H1 (cell line): Measurements from ENCODE around the gene LRIT2.

Experiments
- KDM1A ChIP-seq: fragments of 200-600, 300-600 bp; sonication (generic); IDR thresholded peaks from 2 replicates; pipeline ENCODE4 v1.7.1; 2016; ENCODE audit warnings: mild to moderate bottlenecking, low read length, borderline replicate concordance
- POLR2AphosphoS5 ChIP-seq: IDR thresholded peaks from 2 replicates; pipeline ENCODE4 v1.6.1; 2011; ENCODE audit warnings: low read depth, low read length
- RAD21 ChIP-seq, 2 experiments: IDR thresholded peaks in 1 of 2; conservative IDR thresholded peaks in 1 of 2; 2 replicates each; pipeline ENCODE4 v1.6.1; 2011; ENCODE audit warnings: low read depth in 2 of 2, low read length in 2 of 2, improper control_type of control experiment in 1 of 2, inconsistent platforms in 1 of 2, mild to moderate bottlenecking in 1 of 2, moderate library complexity in 1 of 2
- SIX5 ChIP-seq: IDR thresholded peaks from 2 replicates; pipeline ENCODE4 v1.6.1; 2011; ENCODE audit warnings: mild to moderate bottlenecking, low read depth, low read length
- TF ChIP-seq, protein P1 (sequence below), 3 experiments: IDR thresholded peaks; 1 replicate in 2 of 3; 2 replicates in 1 of 3; pipeline versions ENCODE4 v1.5.1 to v1.6.1; 2011; ENCODE audit warnings: low read length in 3 of 3, mild to moderate bottlenecking in 3 of 3, inconsistent platforms in 2 of 3, low read depth in 1 of 3, moderate library complexity in 1 of 3; ENCODE audit not compliant: insufficient read depth in 1 of 3; ENCODE audit errors: control extremely low read depth in 1 of 3

DNA sequence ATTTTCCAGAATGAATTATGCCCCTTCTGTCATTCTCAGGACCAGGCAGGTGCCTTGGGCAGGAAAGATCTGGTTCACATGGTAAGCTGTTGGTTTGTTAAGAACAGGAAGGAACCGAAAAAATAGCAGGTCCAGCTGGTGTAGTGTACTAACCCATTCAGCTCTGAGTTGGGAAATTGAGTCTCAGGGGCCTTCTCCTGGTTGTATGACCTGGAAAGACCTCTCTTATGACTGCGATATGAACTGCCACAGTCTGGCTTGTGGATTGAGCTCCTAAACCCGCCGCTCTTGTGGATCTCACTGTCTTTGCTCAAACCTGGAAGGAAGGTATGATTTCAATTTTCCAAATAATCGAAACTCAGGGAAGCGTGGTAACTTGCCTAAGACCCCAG is 11.5 kb upstream of the LRIT2 start:
- TF ChIP-seq KDM1A (no peak), RAD21 (IDR thresholded peaks at IDR 0.05 in 1 of 2, conservative IDR thresholded peaks at IDR 0.05 in 1 of 2; ENCODE audit: low read depth in 2 of 2, low read length in 2 of 2) (no peak), POLR2AphosphoS5 (no peak), SIX5 (no peak)
- TF ChIP-seq, protein P1, sequence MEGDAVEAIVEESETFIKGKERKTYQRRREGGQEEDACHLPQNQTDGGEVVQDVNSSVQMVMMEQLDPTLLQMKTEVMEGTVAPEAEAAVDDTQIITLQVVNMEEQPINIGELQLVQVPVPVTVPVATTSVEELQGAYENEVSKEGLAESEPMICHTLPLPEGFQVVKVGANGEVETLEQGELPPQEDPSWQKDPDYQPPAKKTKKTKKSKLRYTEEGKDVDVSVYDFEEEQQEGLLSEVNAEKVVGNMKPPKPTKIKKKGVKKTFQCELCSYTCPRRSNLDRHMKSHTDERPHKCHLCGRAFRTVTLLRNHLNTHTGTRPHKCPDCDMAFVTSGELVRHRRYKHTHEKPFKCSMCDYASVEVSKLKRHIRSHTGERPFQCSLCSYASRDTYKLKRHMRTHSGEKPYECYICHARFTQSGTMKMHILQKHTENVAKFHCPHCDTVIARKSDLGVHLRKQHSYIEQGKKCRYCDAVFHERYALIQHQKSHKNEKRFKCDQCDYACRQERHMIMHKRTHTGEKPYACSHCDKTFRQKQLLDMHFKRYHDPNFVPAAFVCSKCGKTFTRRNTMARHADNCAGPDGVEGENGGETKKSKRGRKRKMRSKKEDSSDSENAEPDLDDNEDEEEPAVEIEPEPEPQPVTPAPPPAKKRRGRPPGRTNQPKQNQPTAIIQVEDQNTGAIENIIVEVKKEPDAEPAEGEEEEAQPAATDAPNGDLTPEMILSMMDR (IDR thresholded peaks at IDR 0.05; ENCODE audit: control extremely low read depth in 1 of 3, insufficient read depth in 1 of 3, low read depth in 1 of 3, low read length in 3 of 3), result no peak
